RKO (cell line): Measurements from ENCODE around the gene CHEK1.
A peak's percentile ranks its signal among the peaks of the same experiment; 100 is the strongest.
"Not testable (repeated sequence)": the region's sequence is repeated elsewhere in the genome, so short reads cannot be mapped to it uniquely, and the experiment has no call there.

Experiments
- DNase-seq: peaks from one replicate; pipeline ENCODE4 v3.0.0-alpha.2; 2016; ENCODE audit warnings: low spot score

Gene CHEK1

GRCh38 chr11:125624756-125625213 is at the start of gene CHEK1:
CHEK1 (plus strand) TSS chr11:125625163; CDS start chr11:125626769, 1,606 bp downstream.
- peak; percentile 24 for DNase-seq

DNA sequence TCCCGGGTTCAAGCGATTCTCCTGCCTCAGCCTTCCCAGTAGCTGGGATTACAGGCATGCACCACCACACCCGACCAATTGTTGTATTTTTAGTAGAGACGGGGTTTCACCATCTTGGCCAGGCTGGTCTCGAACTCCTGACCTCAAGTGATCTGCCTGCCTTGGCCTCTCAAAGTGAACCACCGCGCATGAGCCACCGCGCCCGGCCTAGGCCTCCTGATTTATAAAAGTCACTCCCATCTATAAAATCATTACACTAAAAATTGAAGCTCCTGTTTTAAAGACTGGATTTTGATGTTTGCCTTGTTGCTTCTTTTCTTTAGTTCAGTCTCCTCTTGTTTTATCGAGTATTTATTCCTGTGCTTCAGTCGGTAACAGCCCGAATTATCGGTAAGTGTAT is 47.8 kb upstream of the CHEK1 start:
- DNase-seq: not testable (repeated sequence)

GRCh38 chr11:125578783-125579182 is 46.2 kb upstream of the CHEK1 start:
- DNase-seq: no peak

GRCh38 chr11:125579811-125580210 is 45.2 kb upstream of the CHEK1 start:
- DNase-seq: no peak

DNA sequence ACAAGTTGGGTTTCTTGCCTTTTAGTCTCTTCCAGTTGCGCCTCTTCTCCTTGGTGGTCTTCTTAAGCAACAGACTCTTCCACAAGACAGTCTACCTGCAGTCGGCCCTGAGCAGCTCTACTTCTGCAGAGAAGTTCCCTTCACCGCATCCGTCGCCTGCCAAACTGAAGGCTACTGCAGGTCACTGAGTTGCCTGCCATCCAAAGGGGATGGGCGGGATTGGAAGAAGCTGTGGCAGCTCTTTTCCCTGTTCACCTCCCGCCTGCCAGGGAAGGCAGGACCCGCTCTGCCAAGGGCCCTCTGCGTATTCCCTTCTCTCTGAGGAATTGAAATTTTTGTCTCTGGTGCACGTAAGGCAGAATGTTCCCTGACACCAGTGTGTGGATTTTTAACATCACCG is 41.5 kb upstream of the CHEK1 start:
- no peak for DNase-seq

DNA sequence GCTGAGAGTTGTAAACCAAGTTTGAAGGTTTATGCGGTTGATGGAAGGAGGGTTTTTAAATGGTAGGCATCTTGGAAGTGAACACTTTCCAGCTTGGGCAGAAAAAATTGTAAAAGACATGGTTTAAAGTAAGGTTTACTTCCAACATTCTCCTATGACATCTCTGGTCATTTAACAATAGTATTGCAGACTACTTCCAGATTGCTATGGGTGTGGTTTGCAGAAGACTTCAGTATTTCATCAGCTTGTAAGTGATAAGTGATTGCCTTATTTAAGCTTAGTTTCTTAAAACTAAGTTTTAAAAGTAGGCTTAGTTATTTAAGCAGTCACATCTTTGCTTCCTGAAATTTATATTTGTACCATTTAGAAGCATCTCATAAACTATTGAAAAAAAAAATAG is 39.5 kb upstream of the CHEK1 start:
- no peak for DNase-seq

DNA sequence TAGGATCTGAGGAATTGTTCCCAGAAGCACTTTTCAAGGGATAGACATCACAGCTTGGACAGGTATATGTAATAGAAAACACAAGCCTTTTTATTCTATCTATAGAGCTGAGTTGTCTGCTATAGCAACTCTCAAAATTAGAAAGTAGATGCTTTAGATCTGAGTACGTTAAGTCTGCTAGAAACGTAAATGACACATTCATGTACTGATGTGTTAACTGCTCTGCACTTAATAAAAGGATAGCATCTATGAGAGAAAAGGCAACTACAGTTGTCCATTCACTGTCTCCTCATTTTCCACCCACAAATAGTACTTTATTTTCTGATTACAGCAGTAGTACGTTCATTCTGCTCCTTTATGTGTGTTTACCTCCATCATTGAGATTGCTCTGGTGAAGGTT is 38.3 kb upstream of the CHEK1 start:
- DNase-seq: no peak

DNA sequence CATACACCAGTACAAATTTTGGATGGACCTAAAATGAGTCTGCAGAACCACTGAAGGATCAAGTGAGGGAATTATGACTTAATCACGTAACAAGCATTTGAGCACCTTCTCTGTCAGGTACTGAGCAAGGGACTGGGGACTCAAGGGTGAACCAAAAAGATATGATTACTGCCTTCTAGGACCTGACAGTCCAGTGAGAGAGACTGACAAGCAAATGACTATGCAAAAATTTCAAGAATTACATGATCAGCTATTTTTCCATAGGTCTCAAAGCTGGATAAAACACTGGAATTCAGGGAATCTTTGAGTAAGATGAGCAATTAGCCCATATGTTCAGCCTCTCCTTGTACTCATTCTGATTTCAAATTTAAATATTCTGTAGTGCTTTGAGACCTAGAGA is 37.5 kb upstream of the CHEK1 start:
- DNase-seq: no peak

- no peak for DNase-seq
Observed at GRCh38 chr11:125588505-125588904, 36.5 kb upstream of the CHEK1 start.

GRCh38 chr11:125591649-125592304 is 33.2 kb upstream of the CHEK1 start:
- DNase-seq: peak; percentile 44

DNA sequence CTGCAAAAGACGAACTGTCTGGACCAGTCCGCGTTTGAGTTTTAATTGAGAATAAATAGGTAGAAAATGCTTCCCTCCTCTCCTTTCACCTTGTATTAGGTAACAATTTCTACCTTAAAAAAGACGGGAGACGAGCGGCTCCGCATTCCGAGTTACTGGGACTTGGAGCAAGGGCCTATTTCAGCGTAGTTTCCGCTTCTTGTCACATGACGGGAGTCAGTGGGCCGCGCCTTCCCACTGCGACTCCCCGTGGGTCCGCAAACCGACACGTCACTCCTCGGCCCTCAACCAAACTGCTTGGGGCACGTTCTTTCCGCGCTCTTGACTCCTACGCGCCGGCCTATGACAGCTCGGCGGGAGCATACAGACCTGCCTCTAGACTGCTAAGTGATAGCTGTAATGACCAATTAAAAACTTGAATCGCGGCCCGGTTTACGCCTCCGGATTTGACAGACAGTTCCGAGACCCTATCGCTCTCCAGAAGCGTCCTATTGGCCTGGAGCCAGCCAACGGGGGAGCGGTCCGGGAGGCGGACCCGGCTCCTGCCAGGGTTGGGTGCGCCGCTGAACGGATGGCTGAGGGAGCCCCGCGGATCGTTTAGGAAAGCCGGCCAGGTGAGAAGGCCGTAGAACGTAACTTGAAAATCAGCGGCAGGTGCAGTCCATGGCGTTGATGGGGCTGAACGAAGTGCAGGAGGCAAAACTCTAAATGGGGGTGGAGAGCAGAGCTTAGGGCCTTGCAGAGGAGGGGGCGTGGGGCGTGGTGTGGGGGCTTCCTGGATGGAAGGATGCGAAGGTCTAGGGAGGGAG is 32.5 kb upstream of the CHEK1 start, which contains the start of gene STT3A:
TSS of gene STT3A (plus strand) at position 548 of the 809 bp plus-strand sequence. CDS start 3,064 bp downstream, outside the sequence.
- peak; percentile 100 for DNase-seq

DNA sequence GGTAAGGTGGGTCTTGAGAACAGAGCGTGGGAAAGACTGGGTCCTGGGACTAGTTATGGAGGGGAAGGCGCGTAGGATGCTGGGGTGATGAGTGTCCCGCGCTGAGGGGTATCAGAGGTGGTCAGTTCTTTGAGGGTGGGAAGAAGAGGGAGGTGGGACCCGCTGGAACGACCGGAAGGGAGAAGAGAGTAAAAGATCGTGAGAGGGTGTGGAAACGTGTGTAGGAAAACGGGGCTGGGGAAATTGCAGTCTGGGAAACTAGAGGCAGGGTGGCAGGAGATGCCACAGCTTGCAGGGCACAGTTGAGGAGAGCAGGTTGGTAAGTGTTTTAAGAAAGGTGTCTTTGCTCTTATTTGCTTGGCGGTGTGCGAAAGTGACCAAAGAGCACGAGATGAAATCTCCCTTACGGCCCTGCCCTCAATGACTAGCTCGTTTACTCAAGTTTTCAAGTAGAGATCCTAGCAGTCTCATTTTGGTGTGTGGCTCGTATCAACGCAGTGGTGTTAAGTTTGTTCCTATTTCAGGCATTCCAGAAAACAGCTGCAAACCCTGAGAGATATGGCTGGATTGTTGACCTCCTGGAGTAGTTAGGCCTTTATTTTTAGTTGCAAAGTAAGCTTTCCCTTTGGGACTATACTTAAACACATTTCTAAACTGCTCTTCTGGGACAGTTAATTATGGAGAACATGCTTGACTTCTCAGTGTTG is 31.7 kb upstream of the CHEK1 start:
- DNase-seq: peak; percentile 69

DNA sequence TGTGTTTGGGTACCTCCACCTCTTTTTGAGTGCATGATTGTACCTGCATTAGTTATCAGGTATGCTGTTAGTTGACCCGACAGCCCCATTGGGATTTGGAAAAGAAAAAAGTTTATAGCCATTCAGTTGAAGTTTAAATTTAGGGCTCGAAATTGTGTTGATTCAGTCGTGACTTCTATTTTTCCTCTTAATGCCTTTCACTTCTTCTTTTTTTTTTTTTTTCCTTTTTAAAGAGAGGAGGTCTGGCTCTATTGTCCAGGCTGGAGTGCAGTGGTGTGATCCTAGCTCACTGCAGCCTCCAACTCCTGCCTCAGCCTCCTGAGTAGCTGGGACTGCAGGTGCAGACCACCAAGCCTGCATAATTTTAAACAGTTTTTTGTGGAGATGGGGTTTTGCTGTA is 30.0 kb upstream of the CHEK1 start:
- DNase-seq: no peak

DNA sequence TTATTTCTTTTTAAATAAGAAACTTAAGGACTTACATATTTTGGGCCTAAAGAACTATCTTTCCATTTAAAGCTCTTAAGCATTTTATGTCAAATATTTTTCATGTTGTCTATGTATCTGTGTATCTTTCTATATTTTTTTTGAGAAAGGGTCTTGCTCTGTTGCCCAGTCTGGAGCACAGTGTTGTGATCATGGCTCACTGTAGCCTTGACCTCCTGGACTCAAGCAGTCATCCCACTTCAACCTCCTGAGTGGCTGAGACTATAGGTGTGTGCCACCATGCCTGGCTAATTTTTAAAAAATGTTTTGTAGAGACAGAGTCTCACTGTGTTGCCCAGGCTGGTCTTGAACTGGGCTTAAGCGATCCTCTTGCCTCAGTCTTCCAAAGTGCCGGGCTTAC is 24.3 kb upstream of the CHEK1 start:
- no peak for DNase-seq

DNA sequence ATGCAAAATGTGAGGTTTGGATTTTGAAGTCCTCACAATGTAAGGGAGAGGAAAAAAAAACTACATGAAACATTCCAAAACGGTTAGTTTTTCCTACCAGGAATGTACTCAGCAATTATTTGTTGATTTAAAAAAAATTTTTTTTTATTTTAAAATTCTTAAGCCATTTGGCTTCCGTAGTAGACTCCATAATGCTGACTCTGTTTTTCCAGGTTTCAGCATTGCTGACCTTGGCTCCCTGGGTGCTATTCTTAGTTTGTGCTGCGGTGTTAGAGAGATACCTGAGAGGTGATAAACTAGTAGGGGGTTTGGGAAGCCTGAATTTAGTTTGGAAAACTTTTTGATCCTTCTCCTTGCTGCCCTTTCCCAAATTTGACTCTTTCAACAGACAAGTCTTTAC is 21.8 kb upstream of the CHEK1 start:
- no peak for DNase-seq

- no peak for DNase-seq
Observed at GRCh38 chr11:125605417-125605816, 19.5 kb upstream of the CHEK1 start.

- DNase-seq: no peak
Observed at GRCh38 chr11:125609545-125609944, 15.4 kb upstream of the CHEK1 start.

GRCh38 chr11:125618383-125618782 is 6.6 kb upstream of the CHEK1 start:
- DNase-seq: no peak

- peak; percentile 54 for DNase-seq
Observed at GRCh38 chr11:125621995-125622394, 3.0 kb upstream of the CHEK1 start.

GRCh38 chr11:125623064-125623463 is 1.9 kb upstream of the CHEK1 start:
- no peak for DNase-seq

GRCh38 chr11:125625225-125625629 is 264 bp downstream of the CHEK1 start:
- DNase-seq: no peak

DNA sequence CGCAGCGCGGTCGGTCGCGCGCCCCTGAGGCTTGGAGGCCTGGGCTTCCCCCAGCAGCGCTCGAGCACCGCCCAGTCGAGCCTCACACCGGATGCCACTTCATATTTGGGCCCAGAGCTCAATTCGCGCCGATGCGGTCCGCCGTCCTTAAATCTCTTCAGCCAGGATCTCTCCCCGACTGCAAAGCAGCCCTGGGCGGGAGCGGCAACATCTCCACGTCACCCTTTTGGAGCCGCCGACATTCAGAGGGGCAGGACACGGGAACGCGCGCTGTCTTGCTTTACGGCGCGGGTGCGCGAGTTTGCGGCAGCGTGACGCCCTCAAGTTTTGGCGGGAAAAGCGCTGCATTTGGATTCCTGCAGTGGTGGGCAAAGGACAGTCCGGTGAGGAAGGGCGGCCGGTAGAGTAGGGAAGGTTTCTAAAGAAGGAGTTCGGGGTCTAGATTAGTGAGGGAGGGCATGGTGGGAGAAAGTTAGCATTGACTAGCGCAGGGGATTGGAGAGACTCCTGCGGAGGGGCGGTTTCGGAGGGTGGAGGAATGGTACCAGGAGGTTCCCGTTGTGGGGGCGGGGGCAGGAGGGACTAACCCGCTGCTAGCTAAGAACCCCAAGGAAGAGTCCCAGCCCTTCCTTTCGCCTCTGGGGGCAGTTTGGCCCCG is 796 bp downstream of the CHEK1 start:
- peak; percentile 93 for DNase-seq
